ENCODE results near the gene TMEM181. TPM values are rescaled to one million over a fixed set of nuclear protein-coding genes. Genes with fewer than 3 reads are reported as not detected.
A peak's percentile ranks its signal among the peaks of the same experiment; 100 is the strongest.

Gene TMEM181
- total RNA-seq, 2 experiments from 2014 or later: 8.3 to 9.9 TPM

- ATAC-seq: no peak
- POLR2A ChIA-PET: no interaction called here
- intact Hi-C loops (cut with DNase I, micrococcal nuclease): no loop called here
- Mint-ChIP-seq H3K4me1 (peaks cover 69% of the 10 kb centered on the region), H3K36me3 (ENCODE audit: low read depth) (peaks cover 7% of the 10 kb centered on the region), H3K27ac (peak overlapping the region; percentile 2), H3K9me3 (ENCODE audit: low read depth) (no peaks in the 10 kb centered on the region), H3K27me3 (no peaks in the 10 kb centered on the region), H3K4me3 (no peak overlapping the region)
- no peak for DNase-seq
- CTCF ChIA-PET: no interaction called here
These were observed 5.7 kb downstream of the TMEM181 start for GRCh38 chr6:158565482-158566040.

DNA sequence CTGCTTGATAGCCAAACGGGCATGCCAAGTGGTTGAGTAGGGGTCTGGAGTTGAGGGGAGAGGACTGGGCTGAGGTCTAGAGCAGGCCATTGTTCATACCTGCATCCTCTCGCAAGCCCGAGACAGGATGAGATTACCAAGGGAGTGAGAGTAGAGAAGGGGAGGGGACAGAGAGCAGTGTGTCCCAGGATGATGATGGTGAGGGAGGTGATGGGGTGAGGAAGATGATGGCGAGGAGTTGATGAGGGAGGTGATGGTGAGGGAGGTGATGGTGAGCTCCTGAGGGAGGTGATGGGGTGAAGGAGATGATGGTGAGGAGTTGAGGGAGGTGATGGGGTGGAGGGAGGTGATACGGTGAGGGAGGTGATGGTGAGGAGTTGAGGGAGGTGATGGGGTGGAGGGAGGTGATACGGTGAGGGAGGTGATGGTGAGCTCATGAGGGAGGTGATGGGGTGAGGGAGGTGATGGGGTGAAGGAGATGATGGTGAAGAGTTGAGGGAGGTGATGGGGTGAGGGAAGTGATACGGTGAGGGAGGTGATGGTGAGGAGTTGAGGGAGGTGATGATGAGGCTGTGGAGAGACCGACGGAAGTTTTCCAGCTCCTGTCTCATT lies 6.4 kb downstream of the TMEM181 start:
- Mint-ChIP-seq H3K4me1 (peaks cover 66% of the 10 kb centered on the region), H3K27me3 (no peaks in the 10 kb centered on the region), H3K36me3 (ENCODE audit: low read depth) (peaks cover 10% of the 10 kb centered on the region), H3K4me3 (no peak overlapping the region), H3K27ac (peak overlapping the region; percentile 82), H3K9me3 (ENCODE audit: low read depth) (no peaks in the 10 kb centered on the region)
- no peak for DNase-seq
- no peak for ATAC-seq
- intact Hi-C loops (cut with DNase I, micrococcal nuclease): no loop called here
- POLR2A ChIA-PET: no interaction called here
- CTCF ChIA-PET: no interaction called here

DNA sequence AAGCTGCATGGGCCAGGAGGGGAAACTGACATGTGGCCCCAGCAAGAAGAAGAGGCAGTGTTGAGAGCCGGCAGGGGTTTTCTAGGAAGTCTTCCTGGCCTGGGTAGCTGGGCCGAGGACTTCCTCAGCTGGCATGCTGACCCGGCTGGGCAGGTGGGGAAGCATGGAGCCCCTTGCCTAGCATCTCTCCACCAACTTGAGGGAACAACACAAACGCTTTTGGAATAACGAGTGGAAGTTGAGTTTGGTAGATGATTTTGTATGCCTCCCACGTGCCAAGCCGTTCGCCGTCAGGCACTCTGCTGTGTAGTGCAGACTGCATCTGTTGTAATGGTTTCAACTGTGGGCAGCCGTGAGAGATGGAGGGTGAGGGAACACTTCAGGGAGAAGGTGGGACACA lies 7.3 kb downstream of the TMEM181 start:
- Mint-ChIP-seq H3K4me3 (no peak overlapping the region), H3K9me3 (ENCODE audit: low read depth) (no peaks in the 10 kb centered on the region), H3K4me1 (peaks cover 62% of the 10 kb centered on the region), H3K27ac (peak overlapping the region; percentile 82), H3K36me3 (ENCODE audit: low read depth) (peaks cover 10% of the 10 kb centered on the region), H3K27me3 (no peaks in the 10 kb centered on the region)
- DNase-seq (no peak), ATAC-seq (no peak)
- intact Hi-C loops (cut with DNase I, micrococcal nuclease): no loop called here
- ChIA-PET POLR2A (no interaction called here), CTCF (interaction anchor here (0.5 to 1.3 kb wide), 2 partner anchors 85 to 346 kb away, joined by 3 to 4 read pairs; no protein-coding TSS in a partner anchor)

- DNase-seq (peak; percentile 24), ATAC-seq (peak; percentile 56)
- ChIA-PET CTCF (interaction anchor here (0.5 to 1.3 kb wide), 2 partner anchors 84 to 347 kb away, joined by 3 to 4 read pairs; no protein-coding TSS in a partner anchor), POLR2A (no interaction called here)
- Mint-ChIP-seq H3K27ac (peak overlapping the region; percentile 82), H3K9me3 (ENCODE audit: low read depth) (no peaks in the 10 kb centered on the region), H3K27me3 (no peaks in the 10 kb centered on the region), H3K4me3 (peak overlapping the region; percentile 36), H3K4me1 (peaks cover 64% of the 10 kb centered on the region), H3K36me3 (ENCODE audit: low read depth) (peaks cover 12% of the 10 kb centered on the region)
- intact Hi-C loops (cut with DNase I, micrococcal nuclease): no loop called here
These were observed 8.0 kb downstream of the TMEM181 start for GRCh38 chr6:158567871-158568401.

GRCh38 chr6:158568549-158568948 lies 8.7 kb downstream of the TMEM181 start:
- ChIA-PET POLR2A (interaction anchor here (0.6 kb wide), 1 partner anchor 422 kb away, joined by 4 read pairs; no protein-coding TSS in a partner anchor), CTCF (interaction anchor here (1.3 kb wide), 1 partner anchor 347 kb away, joined by 4 read pairs; no protein-coding TSS in a partner anchor)
- peaks cover 15% of the 10 kb centered on the region for H3K36me3 Mint-ChIP-seq (ENCODE audit: low read depth)
- H3K4me1 Mint-ChIP-seq: peaks cover 67% of the 10 kb centered on the region
- no peaks in the 10 kb centered on the region for H3K27me3 Mint-ChIP-seq
- DNase-seq (no peak), ATAC-seq (no peak)
- H3K4me3 Mint-ChIP-seq: no peak overlapping the region
- H3K27ac Mint-ChIP-seq: peak overlapping the region; percentile 82
- intact Hi-C loops (cut with DNase I, micrococcal nuclease): no loop called here
- no peaks in the 10 kb centered on the region for H3K9me3 Mint-ChIP-seq (ENCODE audit: low read depth)

DNA sequence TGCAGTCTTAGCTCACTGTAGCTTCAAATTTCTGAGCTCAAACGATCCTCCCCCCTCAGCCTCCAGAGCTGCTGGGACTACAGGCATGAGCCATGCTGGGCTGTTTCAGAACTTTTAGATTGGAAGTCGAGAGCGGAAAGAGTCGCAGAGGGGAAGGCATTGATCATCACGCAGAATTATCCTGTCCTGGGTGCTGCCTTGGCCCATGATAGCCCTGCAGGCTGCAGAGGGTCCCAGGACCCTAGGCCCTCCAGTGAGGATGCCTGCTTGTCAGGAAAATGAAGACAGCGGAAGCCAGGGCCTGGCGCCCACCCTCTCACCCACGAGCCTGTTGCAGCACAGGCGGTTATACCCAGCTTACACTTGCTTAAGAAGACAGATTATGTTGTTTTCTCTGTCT lies 9.1 kb downstream of the TMEM181 start:
- CTCF ChIA-PET: no interaction called here
- no peaks in the 10 kb centered on the region for H3K9me3 Mint-ChIP-seq (ENCODE audit: low read depth)
- no peak for ATAC-seq
- DNase-seq: no peak
- H3K36me3 Mint-ChIP-seq (ENCODE audit: low read depth): peaks cover 16% of the 10 kb centered on the region
- intact Hi-C loops (cut with DNase I, micrococcal nuclease): no loop called here
- H3K27me3 Mint-ChIP-seq: no peaks in the 10 kb centered on the region
- H3K4me3 Mint-ChIP-seq: no peak overlapping the region
- no peak overlapping the region for H3K27ac Mint-ChIP-seq
- POLR2A ChIA-PET: interaction anchor here (0.6 kb wide), 2 partner anchors 85 to 421 kb away, joined by 4 to 5 read pairs; no protein-coding TSS in a partner anchor
- peaks cover 66% of the 10 kb centered on the region for H3K4me1 Mint-ChIP-seq

- Mint-ChIP-seq H3K27ac (no peak overlapping the region), H3K36me3 (ENCODE audit: low read depth) (peaks cover 24% of the 10 kb centered on the region), H3K9me3 (ENCODE audit: low read depth) (no peaks in the 10 kb centered on the region), H3K4me1 (peaks cover 59% of the 10 kb centered on the region), H3K27me3 (no peaks in the 10 kb centered on the region), H3K4me3 (no peak overlapping the region)
- ChIA-PET POLR2A (no interaction called here), CTCF (interaction anchor here (0.9 kb wide), 1 partner anchor 350 kb away, joined by 5 read pairs; no protein-coding TSS in a partner anchor)
- no peak for DNase-seq
- ATAC-seq: no peak
- intact Hi-C loops (cut with DNase I, micrococcal nuclease): no loop called here
These were observed 10.7 kb downstream of the TMEM181 start for GRCh38 chr6:158570681-158570962.

DNA sequence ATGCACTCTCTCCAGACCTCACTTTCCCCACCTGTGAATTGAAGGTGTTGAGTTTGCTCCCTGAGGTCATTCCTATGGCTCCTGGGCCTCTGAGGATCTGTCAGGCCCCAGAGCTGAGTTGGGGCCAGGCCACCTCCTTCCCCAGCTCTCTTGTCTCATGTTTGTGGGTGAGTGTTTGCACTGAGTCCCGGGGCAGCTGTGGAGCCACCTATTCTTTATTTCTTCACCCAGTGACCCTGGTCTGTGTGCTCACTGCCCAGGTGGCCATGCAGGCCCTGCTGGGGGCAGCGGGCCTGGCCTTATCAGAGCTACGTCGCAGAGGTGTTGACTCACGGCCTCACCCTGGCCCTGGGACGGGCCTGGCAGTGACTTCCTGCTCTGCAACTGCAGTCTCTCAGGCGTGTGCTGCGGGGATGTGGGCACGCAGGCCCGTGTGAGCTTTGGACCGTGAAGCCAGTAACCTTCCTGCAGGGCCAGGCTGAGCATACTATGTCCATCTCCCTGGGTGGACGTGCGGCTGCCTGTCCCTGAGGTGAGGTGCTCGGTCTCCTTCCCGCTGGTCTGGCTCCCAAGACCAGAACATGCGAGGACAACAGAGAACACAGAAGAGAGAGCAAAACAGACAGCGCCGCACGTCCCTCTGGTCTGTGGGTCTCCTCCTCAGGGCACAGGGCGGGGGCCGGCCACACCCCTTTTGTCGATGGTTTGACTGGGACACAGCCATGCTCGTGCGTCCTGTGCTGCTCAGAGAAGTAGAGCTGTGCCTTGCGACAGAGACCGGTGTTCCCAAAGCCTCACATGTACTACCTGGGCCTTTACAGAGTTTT lies 12.1 kb downstream of the TMEM181 start:
- H3K4me3 Mint-ChIP-seq: no peak overlapping the region

DNA sequence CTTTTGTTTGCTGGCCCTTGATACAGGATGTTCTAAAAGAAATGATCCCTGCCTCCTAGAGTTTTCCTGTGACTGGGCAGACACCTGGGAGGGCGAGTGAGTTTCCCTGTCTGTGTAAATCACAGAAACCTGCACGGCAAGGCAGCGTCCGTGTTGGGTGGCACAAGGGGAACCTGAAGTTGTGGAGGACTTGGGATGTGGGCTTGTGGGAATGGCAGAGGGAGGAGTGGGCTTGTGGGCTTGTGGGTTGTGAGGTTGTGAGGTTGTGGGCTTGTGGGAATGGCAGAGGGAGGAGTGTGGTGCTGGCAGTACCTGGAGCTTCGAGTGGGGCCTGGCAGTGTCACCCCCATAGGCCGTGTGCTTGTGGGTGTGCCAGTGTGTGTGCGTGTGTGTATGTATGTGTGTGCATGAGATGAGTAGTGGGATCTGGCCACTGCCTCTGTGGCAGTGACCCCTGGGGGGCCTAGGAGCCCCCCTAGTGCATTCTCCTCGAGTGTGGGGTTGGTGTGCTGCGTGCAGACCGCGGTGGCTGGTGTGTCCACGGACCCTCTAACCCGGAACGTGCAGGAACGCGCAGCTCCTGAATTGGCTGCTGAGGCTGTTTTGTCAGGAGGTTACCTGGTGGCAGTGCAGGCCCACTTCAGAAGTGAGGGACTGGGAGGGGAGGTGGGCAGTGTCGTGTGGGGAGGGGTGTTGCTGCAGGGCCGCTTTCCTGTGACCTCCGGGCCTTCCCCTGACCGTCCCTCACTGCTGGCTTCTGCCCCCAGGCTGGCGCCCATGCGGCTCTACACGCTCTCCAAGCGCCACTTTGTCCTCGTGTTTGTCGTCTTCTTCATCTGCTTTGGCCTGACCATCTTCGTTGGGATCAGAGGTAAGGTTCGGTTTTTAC lies 13.0 kb downstream of the TMEM181 start:
- peaks cover 34% of the 10 kb centered on the region for H3K36me3 Mint-ChIP-seq (ENCODE audit: low read depth)
- H3K4me3 Mint-ChIP-seq: no peak overlapping the region
- intact Hi-C loops (cut with DNase I, micrococcal nuclease): no loop called here
- no peaks in the 10 kb centered on the region for H3K9me3 Mint-ChIP-seq (ENCODE audit: low read depth)
- H3K4me1 Mint-ChIP-seq: peaks cover 56% of the 10 kb centered on the region
- no peak overlapping the region for H3K27ac Mint-ChIP-seq
- no peak for ATAC-seq
- DNase-seq: no peak
- ChIA-PET POLR2A (no interaction called here), CTCF (no interaction called here)
- no peaks in the 10 kb centered on the region for H3K27me3 Mint-ChIP-seq

More for the DNA sequence above, 12.1 kb downstream of the TMEM181 start:
- Mint-ChIP-seq H3K27ac (no peak overlapping the region), H3K9me3 (ENCODE audit: low read depth) (no peaks in the 10 kb centered on the region), H3K36me3 (ENCODE audit: low read depth) (peaks cover 29% of the 10 kb centered on the region), H3K27me3 (no peaks in the 10 kb centered on the region), H3K4me1 (peaks cover 56% of the 10 kb centered on the region)
- ATAC-seq (no peak), DNase-seq (no peak)
- ChIA-PET CTCF (no interaction called here), POLR2A (no interaction called here)
- intact Hi-C loops (cut with DNase I, micrococcal nuclease): no loop called here

- DNase-seq (no peak), ATAC-seq (no peak)
- H3K9me3 Mint-ChIP-seq (ENCODE audit: low read depth): no peaks in the 10 kb centered on the region
- H3K27me3 Mint-ChIP-seq: no peaks in the 10 kb centered on the region
- H3K4me3 Mint-ChIP-seq: no peak overlapping the region
- intact Hi-C loops (cut with DNase I, micrococcal nuclease): no loop called here
- ChIA-PET CTCF (interaction anchor here (0.7 kb wide), 1 partner anchor 297 kb away, joined by 3 read pairs; no protein-coding TSS in a partner anchor), POLR2A (no interaction called here)
- H3K27ac Mint-ChIP-seq: no peak overlapping the region
- peaks cover 52% of the 10 kb centered on the region for H3K4me1 Mint-ChIP-seq
- H3K36me3 Mint-ChIP-seq (ENCODE audit: low read depth): peaks cover 36% of the 10 kb centered on the region
These were observed 13.6 kb downstream of the TMEM181 start for GRCh38 chr6:158573542-158573931.

DNA sequence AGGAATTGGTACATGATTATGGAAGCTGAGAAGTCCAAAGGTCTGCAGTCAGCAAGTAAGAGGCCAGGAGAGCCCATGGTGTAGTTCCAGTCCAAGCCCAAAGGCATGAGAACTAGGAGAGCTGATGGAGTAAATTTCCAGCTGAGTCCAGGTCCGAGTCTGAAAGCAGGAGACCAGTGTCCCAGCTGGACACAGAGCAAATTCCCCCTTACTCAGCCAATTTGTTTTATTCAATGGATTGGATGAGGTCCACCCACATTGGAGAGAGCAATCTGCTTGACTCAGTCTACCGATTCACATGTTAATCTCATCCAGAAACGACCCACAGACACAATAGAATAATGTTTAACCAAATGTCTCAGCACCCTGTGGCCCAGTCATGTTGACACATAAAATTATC lies 14.9 kb downstream of the TMEM181 start:
- no peak overlapping the region for H3K27ac Mint-ChIP-seq
- intact Hi-C loops (cut with DNase I, micrococcal nuclease): no loop called here
- ATAC-seq: no peak

More for the DNA sequence above, 14.9 kb downstream of the TMEM181 start:
- no peaks in the 10 kb centered on the region for H3K9me3 Mint-ChIP-seq (ENCODE audit: low read depth)
- peaks cover 46% of the 10 kb centered on the region for H3K4me1 Mint-ChIP-seq
- peaks cover 38% of the 10 kb centered on the region for H3K36me3 Mint-ChIP-seq (ENCODE audit: low read depth)
- POLR2A ChIA-PET: no interaction called here
- H3K4me3 Mint-ChIP-seq: no peak overlapping the region
- CTCF ChIA-PET: no interaction called here
- no peak for DNase-seq
- H3K27me3 Mint-ChIP-seq: no peaks in the 10 kb centered on the region
